Neural cell (in vitro differentiated cells): ENCODE data around the gene UBE2V1.
"Not testable (repeated sequence)": the region's sequence is repeated elsewhere in the genome, so short reads cannot be mapped to it uniquely, and the experiment has no call there.

Experiments used
- EP300 ChIP-seq: fragments of 450-650 bp; conservative IDR thresholded peaks from 2 replicates; pipeline ENCODE4 v1.6.1; 2014; ENCODE audit warnings: antibody characterized with exemption, mild to moderate bottlenecking, moderate library complexity; ENCODE audit not compliant: poor library complexity, severe bottlenecking
- EZH2 ChIP-seq: fragments of 200-600, 300-800 bp; shearing (Covaris generic), sonication (generic); IDR thresholded peaks from 2 replicates; pipeline ENCODE4 v1.6.1; 2014; ENCODE audit warnings: antibody characterized with exemption, low read length, borderline replicate concordance, mild to moderate bottlenecking; ENCODE audit not compliant: insufficient read depth, poor library complexity, severe bottlenecking
- MXI1 ChIP-seq: fragments of 450-650 bp; conservative IDR thresholded peaks from 2 replicates; pipeline ENCODE4 v1.6.1; 2014; ENCODE audit warnings: antibody characterized with exemption, mild to moderate bottlenecking; ENCODE audit not compliant: poor library complexity, severe bottlenecking
- POLR2AphosphoS5 ChIP-seq: IDR thresholded peaks from 2 replicates; pipeline ENCODE4 v1.6.1; 2012
- RAD21 ChIP-seq: fragments of 450-650 bp; conservative IDR thresholded peaks from 2 replicates; pipeline ENCODE4 v1.6.1; 2014; ENCODE audit warnings: antibody characterized with exemption, mild to moderate bottlenecking, moderate library complexity
- REST ChIP-seq: IDR thresholded peaks from 2 replicates; pipeline ENCODE4 v1.6.1; 2012; ENCODE audit warnings: borderline replicate concordance
- SMC3 ChIP-seq: fragments of 450-650 bp; conservative IDR thresholded peaks from 2 replicates; pipeline ENCODE4 v1.6.1; 2014; ENCODE audit warnings: antibody characterized with exemption, mild to moderate bottlenecking, moderate library complexity; ENCODE audit not compliant: poor library complexity
- TF ChIP-seq, protein P1 (sequence below): fragments of 450-650 bp; IDR thresholded peaks from 2 replicates; pipeline ENCODE4 v1.5.1; 2014; ENCODE audit warnings: antibody characterized with exemption, mild to moderate bottlenecking, moderate library complexity; ENCODE audit not compliant: poor library complexity, severe bottlenecking

DNA sequence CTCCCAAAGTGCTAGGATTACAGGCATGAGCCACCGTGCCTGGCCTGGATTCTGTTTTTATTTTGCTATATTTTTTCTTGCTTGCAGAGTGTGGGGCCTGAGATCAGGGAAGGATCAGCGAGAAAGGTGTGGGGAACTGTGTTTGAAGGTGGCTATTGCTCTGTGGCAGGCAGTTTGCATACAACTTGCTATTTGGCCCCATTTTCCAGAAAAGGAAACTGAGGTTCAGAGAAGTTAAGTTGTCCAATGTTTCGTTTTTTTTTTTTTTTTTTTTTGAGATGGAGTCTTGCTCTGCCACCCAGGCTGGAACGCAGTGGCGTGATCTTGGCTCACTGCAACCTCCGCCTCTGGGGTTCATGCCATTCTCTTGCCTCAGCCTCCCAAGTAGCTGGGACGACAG lies 48.5 kb upstream of the UBE2V1 start:
- TF ChIP-seq, protein P1, sequence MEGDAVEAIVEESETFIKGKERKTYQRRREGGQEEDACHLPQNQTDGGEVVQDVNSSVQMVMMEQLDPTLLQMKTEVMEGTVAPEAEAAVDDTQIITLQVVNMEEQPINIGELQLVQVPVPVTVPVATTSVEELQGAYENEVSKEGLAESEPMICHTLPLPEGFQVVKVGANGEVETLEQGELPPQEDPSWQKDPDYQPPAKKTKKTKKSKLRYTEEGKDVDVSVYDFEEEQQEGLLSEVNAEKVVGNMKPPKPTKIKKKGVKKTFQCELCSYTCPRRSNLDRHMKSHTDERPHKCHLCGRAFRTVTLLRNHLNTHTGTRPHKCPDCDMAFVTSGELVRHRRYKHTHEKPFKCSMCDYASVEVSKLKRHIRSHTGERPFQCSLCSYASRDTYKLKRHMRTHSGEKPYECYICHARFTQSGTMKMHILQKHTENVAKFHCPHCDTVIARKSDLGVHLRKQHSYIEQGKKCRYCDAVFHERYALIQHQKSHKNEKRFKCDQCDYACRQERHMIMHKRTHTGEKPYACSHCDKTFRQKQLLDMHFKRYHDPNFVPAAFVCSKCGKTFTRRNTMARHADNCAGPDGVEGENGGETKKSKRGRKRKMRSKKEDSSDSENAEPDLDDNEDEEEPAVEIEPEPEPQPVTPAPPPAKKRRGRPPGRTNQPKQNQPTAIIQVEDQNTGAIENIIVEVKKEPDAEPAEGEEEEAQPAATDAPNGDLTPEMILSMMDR = not testable (repeated sequence)
- not testable (repeated sequence) for TF ChIP-seq REST, EP300, POLR2AphosphoS5, SMC3, MXI1, EZH2, RAD21
